Activated CD4-positive, alpha-beta memory T cell treated with anti-CD3 and anti-CD28 coated beads, Interleukin-2, amount 10 ng/mL, durations not matched to agents 7 days and 5 days (primary cell): ENCODE results near the gene NEU4. TPM values are rescaled to one million over a fixed set of nuclear protein-coding genes. Genes with fewer than 3 reads are reported as not detected.

ENCODE experiments used
- CTCF ChIA-PET: fragments of 350-600 bp; sonication (Branson Sonifier 250); formaldehyde crosslinking; loops from one replicate; lab custom pipeline; 2021; ENCODE audit warnings: antibody characterized with exemption, inconsistent platforms; lab: Charles Lee
- POLR2A ChIA-PET: fragments of 350-600 bp; sonication (Branson Sonifier 250); formaldehyde crosslinking; loops from one replicate; lab custom pipeline; 2021; ENCODE audit warnings: antibody characterized with exemption; lab: Charles Lee
- DNase-seq: peaks from one replicate; pipeline ENCODE4 v3.0.0-alpha.2; 2020
- H3K27ac Mint-ChIP-seq: one replicate; pipeline ENCODE4 v1.8.0; 2021; ENCODE audit warnings: mild to moderate bottlenecking, mixed read lengths
- H3K27me3 Mint-ChIP-seq: one replicate; pipeline ENCODE4 v1.8.0; 2021; ENCODE audit warnings: mixed read lengths
- H3K36me3 Mint-ChIP-seq: one replicate; pipeline ENCODE4 v1.8.0; 2021; ENCODE audit warnings: low read depth, mixed read lengths
- H3K4me1 Mint-ChIP-seq: one replicate; pipeline ENCODE4 v1.8.0; 2021; ENCODE audit warnings: mixed read lengths
- H3K4me3 Mint-ChIP-seq: one replicate; pipeline ENCODE4 v1.8.0; 2021; ENCODE audit warnings: mild to moderate bottlenecking, mixed read lengths
- H3K9me3 Mint-ChIP-seq: one replicate; pipeline ENCODE4 v1.8.0; 2021; ENCODE audit warnings: mixed read lengths
- total RNA-seq, 2 experiments: library from RNA; stranded (reverse); gene quantifications; one replicate each; pipeline ENCODE4 v1.2.3, GENCODE V29; 2021

The NEU4 gene
- total RNA-seq, 2 experiments from 2014 or later = 0.38 to 0.43 TPM

- CTCF ChIA-PET = no interaction called here
- H3K27ac Mint-ChIP-seq = no peak overlapping the region
- POLR2A ChIA-PET = no interaction called here
- H3K9me3 Mint-ChIP-seq = no peaks in the 10 kb centered on the region
- H3K4me3 Mint-ChIP-seq = no peak overlapping the region
- no peaks in the 10 kb centered on the region for H3K36me3 Mint-ChIP-seq
- H3K27me3 Mint-ChIP-seq = no peaks in the 10 kb centered on the region
- H3K4me1 Mint-ChIP-seq = peaks cover 12% of the 10 kb centered on the region
- DNase-seq = no peak
These were observed 44.1 kb downstream of the NEU4 start for GRCh38 chr2:241852981-241853631.

GRCh38 chr2:241853651-241854341 is 44.8 kb downstream of the NEU4 start:
- H3K4me1 Mint-ChIP-seq = peaks cover 15% of the 10 kb centered on the region
- H3K36me3 Mint-ChIP-seq = no peaks in the 10 kb centered on the region
- no peak for DNase-seq
- ChIA-PET CTCF (no interaction called here), POLR2A (no interaction called here)
- no peak overlapping the region for H3K27ac Mint-ChIP-seq
- no peaks in the 10 kb centered on the region for H3K9me3 Mint-ChIP-seq
- H3K4me3 Mint-ChIP-seq = no peak overlapping the region
- H3K27me3 Mint-ChIP-seq = no peaks in the 10 kb centered on the region

DNA sequence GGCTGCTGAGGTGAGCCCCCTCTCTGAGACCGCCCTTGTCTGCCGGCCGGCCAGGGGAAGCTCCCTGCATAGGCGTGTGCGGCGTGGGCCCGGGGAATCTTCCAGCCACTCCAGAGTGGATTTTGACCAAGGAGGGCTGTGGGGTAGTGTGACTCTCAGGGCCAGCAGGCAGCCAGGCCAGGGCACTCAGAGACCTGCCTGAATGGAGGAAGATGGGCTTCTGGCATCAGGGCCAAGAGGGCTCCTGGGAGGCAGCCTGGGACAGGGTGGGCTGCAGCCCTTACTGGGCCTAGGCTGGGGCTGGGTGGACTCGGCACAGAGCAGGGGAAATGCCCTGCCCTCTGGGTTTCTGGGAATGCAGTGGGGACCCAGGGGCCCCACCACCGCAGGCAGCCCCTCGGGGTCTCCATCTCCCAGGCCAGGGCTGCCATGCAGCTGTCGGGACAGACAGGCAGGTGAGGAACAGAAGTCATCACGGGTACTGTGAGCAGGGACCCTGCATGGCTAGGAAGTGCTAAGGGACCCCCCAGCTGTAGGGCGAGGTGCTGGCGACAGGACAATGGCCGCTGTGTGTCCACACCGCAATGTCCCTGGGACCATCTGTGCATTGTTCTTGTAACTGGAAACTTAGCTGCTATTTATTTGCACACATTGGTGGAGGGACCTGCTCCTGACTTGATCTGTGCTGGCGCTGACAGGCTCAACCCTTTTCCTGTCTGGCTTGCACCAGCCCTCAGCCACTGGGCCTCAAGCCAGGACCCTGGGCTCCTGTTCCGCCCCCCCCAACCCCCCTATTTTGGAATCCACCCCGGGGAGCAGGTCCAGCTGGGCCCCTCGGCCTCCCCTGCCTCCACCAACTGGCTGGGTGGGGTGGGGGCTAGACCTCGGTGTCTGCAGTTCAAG is 45.6 kb downstream of the NEU4 start:
- ChIA-PET CTCF (no interaction called here), POLR2A (no interaction called here)
- peaks cover 19% of the 10 kb centered on the region for H3K4me1 Mint-ChIP-seq
- no peak overlapping the region for H3K4me3 Mint-ChIP-seq
- no peak overlapping the region for H3K27ac Mint-ChIP-seq
- H3K36me3 Mint-ChIP-seq = no peaks in the 10 kb centered on the region
- DNase-seq = no peak
- H3K9me3 Mint-ChIP-seq = no peaks in the 10 kb centered on the region
- H3K27me3 Mint-ChIP-seq = no peaks in the 10 kb centered on the region

GRCh38 chr2:241855245-241855887 is 46.4 kb downstream of the NEU4 start:
- no peak for DNase-seq
- H3K27me3 Mint-ChIP-seq = no peaks in the 10 kb centered on the region
- H3K27ac Mint-ChIP-seq = no peak overlapping the region
- no peak overlapping the region for H3K4me3 Mint-ChIP-seq
- CTCF ChIA-PET = no interaction called here
- POLR2A ChIA-PET = no interaction called here
- H3K36me3 Mint-ChIP-seq = no peaks in the 10 kb centered on the region
- no peaks in the 10 kb centered on the region for H3K9me3 Mint-ChIP-seq
- peaks cover 26% of the 10 kb centered on the region for H3K4me1 Mint-ChIP-seq

DNA sequence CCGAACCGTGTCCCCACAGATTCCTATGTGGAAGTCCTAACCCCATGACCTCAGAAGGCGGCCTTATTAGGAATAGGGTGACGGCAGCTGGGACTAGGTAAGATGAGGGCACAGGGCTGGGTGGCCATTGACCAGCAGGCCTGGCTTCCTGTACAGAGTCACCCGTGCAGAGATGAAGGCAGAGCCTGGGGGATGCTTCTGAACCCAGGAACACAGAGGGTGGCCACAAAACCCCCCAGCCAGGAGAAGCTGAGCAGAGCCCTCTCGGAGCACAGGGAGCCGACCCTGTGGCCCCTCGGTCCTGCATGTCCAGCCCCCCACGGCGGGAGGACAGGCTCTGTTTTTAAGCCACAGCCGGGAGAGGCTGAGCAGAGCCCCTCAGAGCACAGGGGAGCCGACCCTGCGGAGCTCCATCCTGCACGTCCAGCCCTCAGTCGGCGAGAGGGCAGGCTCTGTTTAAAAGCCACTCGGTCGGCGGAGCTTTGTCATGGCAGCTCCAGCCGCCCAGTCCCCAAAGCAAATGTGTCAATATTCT is 47.0 kb downstream of the NEU4 start:
- Mint-ChIP-seq H3K36me3 (no peaks in the 10 kb centered on the region), H3K27me3 (no peaks in the 10 kb centered on the region), H3K4me1 (peaks cover 30% of the 10 kb centered on the region), H3K4me3 (no peak overlapping the region), H3K9me3 (no peaks in the 10 kb centered on the region), H3K27ac (no peak overlapping the region)
- POLR2A ChIA-PET = no interaction called here
- no peak for DNase-seq
- CTCF ChIA-PET = interaction anchor here (1.2 kb wide), 1 partner anchor 23 kb away, joined by 3 read pairs; no protein-coding TSS in a partner anchor

- Mint-ChIP-seq H3K9me3 (no peaks in the 10 kb centered on the region), H3K4me3 (peak overlapping the region; percentile 58), H3K4me1 (peaks cover 41% of the 10 kb centered on the region), H3K36me3 (peaks cover 3% of the 10 kb centered on the region), H3K27ac (no peak overlapping the region), H3K27me3 (no peaks in the 10 kb centered on the region)
- CTCF ChIA-PET = interaction anchor here (1.0 to 1.2 kb wide), 2 partner anchors 13 to 22 kb away, joined by 3 read pairs; no protein-coding TSS in a partner anchor
- POLR2A ChIA-PET = no interaction called here
- DNase-seq = no peak
These were observed 48.1 kb downstream of the NEU4 start for GRCh38 chr2:241857041-241857541.

- H3K36me3 Mint-ChIP-seq = peaks cover 3% of the 10 kb centered on the region
- H3K9me3 Mint-ChIP-seq = no peaks in the 10 kb centered on the region
- DNase-seq = no peak
- H3K27me3 Mint-ChIP-seq = no peaks in the 10 kb centered on the region
- H3K27ac Mint-ChIP-seq = peak overlapping the region; percentile 56
- H3K4me3 Mint-ChIP-seq = peak overlapping the region; percentile 76
- peaks cover 46% of the 10 kb centered on the region for H3K4me1 Mint-ChIP-seq
- ChIA-PET CTCF (interaction anchor here (0.5 to 1.0 kb wide), 2 partner anchors 12 to 157 kb away, joined by 3 read pairs; no protein-coding TSS in a partner anchor), POLR2A (interaction anchor here (1.9 to 3.2 kb wide), 4 partner anchors 13 to 156 kb away, joined by 4 to 18 read pairs (median 11); partner anchors contain the start of gene ING5)
These were observed 48.7 kb downstream of the NEU4 start for GRCh38 chr2:241857572-241858121.

DNA sequence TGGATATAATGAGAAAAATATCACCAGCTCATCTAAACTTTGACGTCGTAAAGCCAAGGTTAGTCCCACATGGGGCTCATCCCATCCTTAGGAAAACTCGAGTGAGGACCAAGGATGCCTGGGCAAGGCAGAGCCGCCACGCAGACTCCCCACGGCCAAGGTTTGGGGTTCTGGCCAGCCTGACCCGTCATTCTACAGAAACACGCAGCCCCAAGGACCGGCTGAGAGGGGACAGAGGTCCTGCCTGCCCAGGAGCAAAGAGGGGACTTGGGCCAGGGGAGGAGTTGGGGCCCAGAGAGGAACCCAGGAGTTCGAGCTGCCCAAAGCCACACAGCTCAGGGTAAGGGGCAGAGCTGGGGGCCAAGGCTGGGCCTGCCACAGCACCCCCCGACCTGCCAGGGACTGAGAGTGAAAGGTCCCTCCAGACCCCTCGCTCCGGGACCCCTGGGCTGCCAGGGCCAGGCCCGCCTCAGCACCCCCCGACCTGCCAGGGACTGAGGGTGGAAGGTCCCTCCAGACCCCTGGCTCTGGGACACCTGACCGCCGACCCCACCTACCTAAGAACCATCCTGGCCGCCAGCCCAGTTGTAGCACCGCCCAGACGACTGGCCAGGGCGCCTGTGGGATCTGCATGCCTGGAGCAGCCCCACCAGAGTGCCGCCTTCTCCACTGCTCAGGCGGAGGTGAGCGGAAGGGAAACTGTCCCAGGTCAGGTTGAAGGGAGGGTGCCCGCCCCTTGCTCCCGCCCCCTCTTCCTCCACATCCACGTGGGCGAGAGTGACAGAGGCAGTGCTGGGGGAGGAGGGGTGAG is 49.4 kb downstream of the NEU4 start, which contains the start of gene PDCD1:
Gene PDCD1, minus strand, starts transcription at position 689 of the 811 bp plus-strand sequence. Its CDS starts 56 bp downstream, at position 633.
- ChIA-PET POLR2A (interaction anchor here (1.0 to 3.2 kb wide), 9 partner anchors 10 to 1237 kb away, joined by 3 to 18 read pairs (median 8); partner anchors contain the start of genes DTYMK, ING5 and RTP5), CTCF (interaction anchor here (0.5 to 1.4 kb wide), 3 partner anchors 11 to 158 kb away, joined by 3 to 7 read pairs (median 3); partner anchors contain the start of gene RTP5)
- DNase-seq = peak; percentile 76
- H3K27ac Mint-ChIP-seq = peak within 1 kb of the TSS; percentile 92
- H3K27me3 Mint-ChIP-seq = no peaks in the 10 kb centered on the region
- peaks cover 5% of the 10 kb centered on the region for H3K36me3 Mint-ChIP-seq
- peak within 1 kb of the TSS; percentile 76 for H3K4me3 Mint-ChIP-seq
- H3K9me3 Mint-ChIP-seq = no peaks in the 10 kb centered on the region
- peaks cover 54% of the 10 kb centered on the region for H3K4me1 Mint-ChIP-seq

- H3K4me3 Mint-ChIP-seq = peak overlapping the region; percentile 76
- POLR2A ChIA-PET = interaction anchor here (1.0 to 3.2 kb wide), 12 partner anchors 8 to 1238 kb away, joined by 3 to 18 read pairs (median 6); partner anchors contain the start of genes D2HGDH, DTYMK, ING5 and RTP5
- peaks cover under 1% of the 10 kb centered on the region for H3K9me3 Mint-ChIP-seq
- H3K27me3 Mint-ChIP-seq = peaks cover under 1% of the 10 kb centered on the region
- no peak for DNase-seq
- H3K36me3 Mint-ChIP-seq = peaks cover 6% of the 10 kb centered on the region
- peak overlapping the region; percentile 92 for H3K27ac Mint-ChIP-seq
- CTCF ChIA-PET = interaction anchor here (1.0 to 1.8 kb wide), 4 partner anchors 9 to 14 kb away, joined by 3 to 12 read pairs (median 6); partner anchors contain the start of gene RTP5
- peaks cover 60% of the 10 kb centered on the region for H3K4me1 Mint-ChIP-seq
These were observed 50.0 kb downstream of the NEU4 start for GRCh38 chr2:241859017-241859435.

DNA sequence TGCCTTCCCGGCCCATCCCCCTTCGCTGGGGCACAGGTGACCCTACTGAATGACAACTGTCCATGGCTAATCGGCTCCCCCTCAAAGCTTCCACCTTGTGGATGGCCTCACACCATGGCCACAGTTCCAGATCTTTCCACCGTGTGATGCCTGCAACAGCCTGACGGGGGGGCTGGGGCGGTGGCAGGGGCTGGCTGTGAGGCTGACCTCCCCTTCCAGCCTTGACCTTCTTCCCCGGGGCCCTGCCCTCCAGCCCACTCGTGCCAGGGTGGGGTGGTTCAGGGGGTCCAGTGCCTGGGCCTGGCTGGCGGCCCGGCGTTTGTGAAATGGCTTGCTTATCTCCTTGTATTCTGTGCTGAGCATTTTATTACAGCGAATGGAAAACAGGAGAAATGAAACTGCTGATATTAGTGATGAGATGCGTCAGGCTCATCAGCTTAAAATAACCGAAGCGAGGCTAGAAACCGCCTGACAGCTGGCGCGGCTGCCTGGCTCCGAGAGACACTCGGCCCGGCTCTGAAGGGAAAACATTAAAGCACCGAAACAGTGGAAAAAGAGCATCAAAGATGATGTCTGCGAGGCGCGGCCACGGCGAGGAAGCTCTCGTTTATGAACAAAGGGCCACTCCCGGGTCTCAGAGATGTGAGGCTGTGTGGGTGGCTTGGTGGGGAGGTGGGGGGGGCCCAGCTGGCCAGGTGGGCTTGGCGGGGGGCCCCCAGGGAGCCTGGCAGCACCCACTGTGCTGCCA is 50.6 kb downstream of the NEU4 start:
- H3K9me3 Mint-ChIP-seq = peaks cover 6% of the 10 kb centered on the region
- DNase-seq = peak; percentile 63
- peaks cover 12% of the 10 kb centered on the region for H3K36me3 Mint-ChIP-seq
- peaks cover 6% of the 10 kb centered on the region for H3K27me3 Mint-ChIP-seq
- ChIA-PET CTCF (interaction anchor here (0.7 to 1.8 kb wide), 4 partner anchors 9 to 19 kb away, joined by 4 to 12 read pairs (median 6); partner anchors contain the start of gene RTP5), POLR2A (interaction anchor here (1.0 to 3.2 kb wide), 14 partner anchors 8 to 1239 kb away, joined by 3 to 18 read pairs (median 6); partner anchors contain the start of genes D2HGDH, DTYMK, ING5 and RTP5)
- peak overlapping the region; percentile 92 for H3K27ac Mint-ChIP-seq
- H3K4me1 Mint-ChIP-seq = peaks cover 66% of the 10 kb centered on the region
- H3K4me3 Mint-ChIP-seq = peak overlapping the region; percentile 73
